HG02623 (cell line): Measurements from ENCODE around the gene PLLP.
A peak's percentile ranks its signal among the peaks of the same experiment; 100 is the strongest.
"Not testable (repeated sequence)": the region's sequence is repeated elsewhere in the genome, so short reads cannot be mapped to it uniquely, and the experiment has no call there.

ENCODE experiments used
- ATAC-seq: cut with Tn5 transposase; IDR thresholded peaks from one replicate; pipeline ENCODE4 v1.9.1; 2021; ENCODE audit warnings: moderate library complexity; ENCODE audit not compliant: unreplicated experiment

The PLLP gene

DNA sequence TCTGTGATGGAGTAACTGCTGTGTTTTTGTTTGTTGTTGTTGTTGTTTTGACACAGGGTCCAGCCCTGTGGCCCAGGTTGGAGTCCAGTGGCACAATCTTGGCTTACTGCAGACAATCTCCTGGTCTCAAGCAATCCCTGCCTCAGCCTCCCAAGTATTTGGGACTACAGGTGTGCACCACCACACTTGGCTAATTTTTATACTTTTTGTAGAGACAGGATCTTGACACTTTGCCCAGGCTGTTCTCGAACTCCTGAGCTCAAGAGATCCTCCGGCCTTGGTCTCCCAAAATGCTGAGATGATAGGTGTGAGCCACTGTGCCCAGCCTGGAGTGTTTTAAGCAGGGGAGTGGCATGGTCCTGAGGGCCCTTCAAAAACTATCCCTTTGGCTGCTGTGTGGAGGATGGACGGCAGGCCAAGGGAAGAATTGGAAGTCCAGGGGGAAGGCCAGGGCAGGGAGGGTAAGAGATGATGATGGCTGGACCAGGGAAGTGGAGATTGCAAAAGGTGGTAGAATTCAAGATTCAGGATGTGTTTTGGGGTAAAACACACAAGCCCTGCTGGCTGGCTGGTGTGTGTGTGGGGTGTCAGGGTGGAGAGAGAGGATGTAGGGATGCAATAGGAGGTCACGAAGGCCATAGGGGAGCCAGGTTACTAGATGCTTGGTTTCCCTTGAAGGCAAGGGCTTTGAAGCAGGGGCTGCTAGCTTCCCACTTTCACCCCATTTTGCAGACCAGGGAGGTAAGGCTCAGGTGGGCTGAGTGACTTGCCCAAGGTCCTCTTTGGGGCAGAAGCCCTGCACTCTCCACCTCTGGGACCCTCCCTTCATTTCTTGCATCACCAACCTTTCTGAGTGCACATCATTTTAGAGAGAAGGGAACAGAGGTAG is 18.8 kb upstream of the PLLP start:
- no peak for ATAC-seq

DNA sequence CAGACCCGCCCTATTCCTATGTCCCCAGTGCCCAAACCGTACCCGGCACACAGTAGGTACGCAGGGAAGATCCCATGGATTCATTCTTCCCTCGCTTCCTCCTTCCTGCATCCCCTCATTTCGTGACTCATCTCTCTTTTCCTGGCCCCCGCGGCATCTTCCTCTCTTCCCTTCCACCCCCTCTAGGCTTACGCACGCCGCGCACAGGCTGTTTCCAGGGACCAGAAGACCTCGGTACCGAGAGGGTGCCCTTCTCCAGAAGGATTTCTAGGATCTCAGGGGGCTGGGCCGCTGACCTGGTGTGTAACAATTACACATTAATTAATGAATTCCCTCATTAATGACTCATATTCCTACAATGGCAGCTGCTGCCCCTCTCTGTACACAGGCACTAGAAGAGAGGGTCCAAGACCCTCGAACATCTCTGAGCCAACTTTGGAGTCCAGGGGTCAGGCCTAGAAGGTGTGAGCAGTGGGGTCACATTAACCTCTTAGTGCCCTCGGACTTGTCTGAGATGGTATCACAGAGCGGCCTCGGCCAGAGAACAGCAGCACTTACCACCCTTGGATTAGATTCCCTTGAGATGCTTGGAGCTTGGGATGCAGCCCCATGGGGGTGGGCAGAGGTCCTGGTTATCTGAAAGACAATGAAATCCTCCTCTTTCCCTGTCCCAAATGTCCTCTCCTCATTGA is 16.8 kb upstream of the PLLP start:
- no peak for ATAC-seq

DNA sequence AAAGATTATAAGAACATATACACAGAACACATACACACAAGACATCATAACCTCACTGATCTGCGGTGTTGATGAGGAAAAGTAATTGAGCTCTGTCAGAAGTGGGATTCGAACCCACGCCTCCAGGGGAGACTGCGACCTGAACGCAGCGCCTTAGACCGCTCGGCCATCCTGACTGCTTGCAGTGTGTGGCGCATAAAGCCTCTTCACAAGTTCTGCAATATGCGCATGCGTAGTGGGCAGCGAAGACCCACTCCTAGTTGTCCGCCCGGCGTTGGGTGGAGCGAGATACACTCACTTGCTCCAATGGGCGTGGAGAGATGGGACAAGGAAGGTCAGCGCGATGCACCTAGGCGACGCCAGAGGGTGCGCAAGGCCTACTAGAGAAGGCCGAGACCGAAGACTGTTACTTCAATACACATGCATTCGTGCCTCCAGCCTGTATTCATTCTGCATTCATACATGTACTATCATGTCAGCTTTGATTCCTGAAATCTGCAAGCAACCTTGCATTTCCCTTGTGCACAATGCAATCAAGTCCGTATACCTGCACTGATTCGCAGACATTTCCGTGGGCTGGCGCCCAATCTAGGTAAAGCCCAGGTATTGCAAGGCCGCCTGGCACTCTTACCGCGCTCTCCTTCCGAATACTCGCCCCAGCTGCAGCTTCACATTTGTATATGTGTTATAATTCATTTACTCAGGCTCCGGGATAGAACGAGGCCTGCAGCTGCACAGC is 16.1 kb upstream of the PLLP start:
- peak; percentile 83 for ATAC-seq

DNA sequence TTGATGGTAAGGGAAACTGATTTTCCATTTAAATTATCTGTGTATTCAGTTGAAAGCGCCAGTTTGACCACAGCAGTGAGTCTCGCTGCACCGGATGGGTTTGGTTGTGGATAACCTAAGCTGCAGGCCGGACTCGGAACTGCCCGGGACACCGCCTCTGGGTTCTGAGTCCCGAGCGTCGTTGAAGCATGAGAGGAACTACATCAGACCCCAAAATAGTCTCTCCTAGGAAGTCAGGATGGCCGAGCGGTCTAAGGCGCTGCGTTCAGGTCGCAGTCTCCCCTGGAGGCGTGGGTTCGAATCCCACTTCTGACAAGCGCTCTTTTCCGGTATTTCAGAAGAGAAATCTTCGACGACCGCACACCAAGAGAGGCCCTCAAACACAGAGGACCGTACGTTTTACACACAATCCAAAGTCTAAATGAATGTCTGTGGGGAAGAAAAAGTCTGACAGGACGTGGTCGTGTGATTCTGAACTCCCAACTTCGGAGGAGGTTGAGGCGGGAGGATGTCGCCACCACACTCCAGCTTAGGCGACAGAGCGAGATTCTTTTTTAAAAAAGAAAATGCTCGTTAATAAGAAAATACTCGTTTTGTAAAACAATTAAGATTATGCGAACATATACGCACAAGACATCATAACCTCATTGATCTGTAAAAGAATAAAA is 15.4 kb upstream of the PLLP start:
- peak; percentile 40 for ATAC-seq

DNA sequence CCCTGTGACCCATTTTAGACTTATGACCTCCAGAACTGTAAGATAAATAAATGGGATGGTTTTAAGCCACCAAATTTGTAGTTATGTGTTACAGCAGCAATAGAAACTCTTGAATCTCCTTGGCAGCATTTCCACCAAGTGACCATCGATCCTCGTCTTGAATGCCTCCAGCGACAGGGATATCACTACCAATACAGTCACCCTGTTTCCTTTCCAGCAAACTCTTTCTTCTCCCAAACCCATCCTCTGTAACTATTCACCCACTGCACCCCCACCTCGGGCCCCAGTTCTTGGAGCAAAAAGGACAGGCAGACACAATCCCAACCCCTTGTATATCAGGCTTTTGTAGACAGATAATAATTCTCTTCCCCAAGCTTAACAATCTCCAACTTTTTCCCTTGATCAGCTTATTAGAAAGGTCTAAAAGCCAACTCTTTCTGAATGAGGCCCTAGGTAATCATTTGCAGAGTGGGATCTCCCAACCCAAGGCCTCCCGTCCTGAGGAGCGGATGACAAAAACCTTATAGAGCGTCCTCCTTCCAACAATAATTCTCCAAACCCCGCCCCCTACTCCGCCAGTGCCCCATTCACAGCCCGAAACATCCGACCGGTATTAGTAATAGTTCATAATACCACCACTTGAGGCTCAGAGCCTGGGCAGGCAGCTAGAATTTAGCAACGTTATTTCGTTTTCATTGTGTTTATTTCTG is 14.7 kb upstream of the PLLP start:
- peak; percentile 10 for ATAC-seq

DNA sequence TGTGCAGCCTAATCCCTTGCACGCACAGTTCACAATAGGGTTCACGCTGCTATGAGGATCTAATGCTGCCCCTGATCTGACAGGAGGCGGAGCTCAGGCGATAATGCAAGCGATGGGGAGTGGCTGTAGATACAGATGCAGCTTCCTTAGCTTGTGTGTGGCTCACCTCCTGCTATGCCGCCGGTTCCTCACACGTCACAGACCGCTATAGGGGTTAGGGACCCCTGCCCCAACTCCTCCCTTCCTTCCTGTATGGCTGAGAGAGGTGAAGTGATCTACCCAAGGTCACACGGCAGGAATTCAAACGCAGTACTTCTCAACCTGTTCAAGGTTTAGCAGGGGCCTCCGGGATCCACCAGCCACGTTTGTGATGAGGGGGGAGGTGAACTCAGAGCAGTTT is 13.4 kb upstream of the PLLP start:
- no peak for ATAC-seq

DNA sequence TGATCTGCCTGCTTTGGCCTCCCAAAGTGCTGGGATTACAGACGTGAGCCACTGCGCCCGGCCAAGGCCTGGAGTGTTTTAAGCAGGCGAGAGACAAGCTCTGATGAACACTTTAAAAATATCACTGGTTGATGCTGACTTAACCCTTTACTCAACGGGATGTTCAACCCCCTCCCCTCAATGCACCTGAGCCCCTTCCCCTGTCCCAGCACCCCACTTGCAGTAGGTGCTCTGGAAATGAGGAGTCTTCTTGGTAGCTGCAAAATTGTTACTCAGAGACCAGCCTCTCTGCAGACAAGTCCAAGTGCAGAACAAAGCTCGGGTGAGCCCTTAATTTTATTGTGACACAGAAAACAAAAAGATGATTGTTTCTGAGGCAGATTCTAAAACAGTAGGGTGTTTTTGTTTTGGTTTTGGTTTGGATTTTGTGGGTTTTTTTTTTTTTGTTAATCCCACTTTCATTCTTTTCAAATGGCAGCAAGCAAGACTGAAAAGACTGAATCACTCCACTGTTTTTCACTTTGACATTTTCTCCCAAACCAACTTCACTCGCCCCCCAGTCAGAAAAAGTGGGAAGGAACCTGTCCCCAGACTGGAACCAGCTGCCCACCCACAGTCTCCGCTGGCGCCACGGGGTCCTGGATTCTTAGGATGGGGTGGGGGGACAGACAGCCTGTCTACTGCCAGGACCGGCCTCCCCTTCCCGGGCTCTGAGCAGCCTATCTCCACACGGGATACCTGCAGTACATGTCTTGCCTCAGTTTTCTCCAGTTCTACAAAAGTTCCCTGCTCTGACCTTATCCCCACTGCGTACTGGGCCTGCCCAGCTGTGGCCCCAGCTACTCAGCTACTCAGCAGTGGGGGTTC is 5.2 kb upstream of the PLLP start:
- no peak for ATAC-seq

DNA sequence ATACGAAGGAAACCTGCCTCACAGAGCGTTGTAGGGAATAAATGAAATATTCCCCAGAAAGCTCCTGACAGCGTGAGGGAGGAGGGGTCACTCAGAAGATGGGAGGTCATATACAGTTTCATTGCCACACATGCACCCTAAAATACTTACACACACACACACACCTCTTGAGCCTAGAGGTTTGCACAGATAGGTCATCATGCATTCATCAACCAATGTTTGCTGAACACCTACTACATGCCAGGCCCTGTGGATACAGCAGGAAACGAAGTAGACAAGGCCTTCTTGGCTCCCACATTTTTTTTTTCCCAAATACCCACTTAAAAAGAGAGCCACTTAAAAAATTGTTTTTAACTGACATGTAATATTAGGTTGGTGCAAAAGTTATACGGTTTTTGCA is 907 bp upstream of the PLLP start:
- no peak for ATAC-seq

DNA sequence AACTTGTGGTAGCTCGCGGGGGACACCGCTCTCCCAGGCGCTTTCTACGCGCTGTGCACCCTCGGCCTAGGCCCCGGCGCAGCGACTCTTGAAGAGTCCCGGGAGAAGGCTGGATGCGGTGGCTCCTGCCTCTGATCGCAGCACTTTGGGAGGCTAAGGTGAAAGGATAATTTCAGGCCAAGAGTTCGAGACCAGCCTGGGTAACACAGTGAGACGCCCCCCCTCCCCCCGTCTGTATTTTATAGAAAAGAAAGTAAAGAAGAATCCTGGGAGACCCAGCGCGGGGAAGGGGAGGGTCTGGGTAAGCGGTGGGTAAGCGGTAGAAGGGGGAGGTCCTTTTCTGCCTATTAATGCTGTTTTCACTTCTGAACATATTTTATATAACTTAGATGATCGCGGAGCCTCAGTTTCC is 486 bp upstream of the PLLP start:
- no peak for ATAC-seq

DNA sequence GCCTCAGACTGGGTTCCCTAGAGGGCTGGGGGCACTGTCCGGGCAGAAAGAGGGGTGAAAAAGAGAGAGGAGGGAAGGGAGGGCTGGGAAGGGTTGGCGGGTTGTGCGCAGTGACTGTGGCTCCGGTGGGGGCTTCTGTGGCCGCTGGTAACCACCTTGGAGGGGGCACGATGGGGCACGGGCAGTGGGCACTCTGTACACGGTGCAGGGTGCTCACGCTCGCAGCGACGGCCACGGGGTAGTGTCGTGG is 588 bp downstream of the PLLP start:
- no peak for ATAC-seq

DNA sequence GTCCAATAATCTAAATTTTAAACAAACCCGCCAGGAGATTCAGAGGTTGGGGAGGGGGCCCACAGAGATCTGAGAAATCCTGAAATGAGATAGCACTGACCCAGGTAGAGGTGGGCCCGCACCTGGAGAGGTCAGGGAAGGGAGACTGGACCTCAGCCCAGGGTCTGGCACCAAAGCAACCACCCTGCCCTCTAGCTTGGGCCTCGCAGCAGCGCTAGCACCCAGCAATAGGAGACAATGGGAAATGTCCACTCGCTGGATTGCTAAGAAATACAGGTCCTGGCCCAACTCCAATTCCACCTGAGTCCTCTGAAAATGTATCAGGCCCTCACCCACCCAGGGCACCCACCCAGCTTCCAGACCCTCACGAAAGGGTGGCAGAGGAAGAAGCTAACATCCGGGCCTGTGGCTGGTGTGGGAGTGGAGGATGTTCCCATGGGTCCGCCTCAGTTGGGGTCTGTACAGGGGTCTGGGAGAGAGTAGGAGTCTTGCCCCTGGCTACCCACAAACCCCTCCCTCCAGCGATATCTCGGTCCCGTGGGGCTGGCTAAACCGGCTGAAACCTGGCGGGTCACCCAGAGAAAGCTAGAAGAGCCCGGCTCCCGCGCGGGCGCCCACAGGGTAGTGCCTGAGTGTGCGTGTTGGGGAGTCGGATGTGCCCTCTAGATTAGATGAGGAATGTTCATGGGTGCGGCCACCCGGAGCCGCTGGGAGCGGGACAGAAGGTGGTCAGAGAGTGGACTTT is 1.1 kb downstream of the PLLP start:
- ATAC-seq = no peak

DNA sequence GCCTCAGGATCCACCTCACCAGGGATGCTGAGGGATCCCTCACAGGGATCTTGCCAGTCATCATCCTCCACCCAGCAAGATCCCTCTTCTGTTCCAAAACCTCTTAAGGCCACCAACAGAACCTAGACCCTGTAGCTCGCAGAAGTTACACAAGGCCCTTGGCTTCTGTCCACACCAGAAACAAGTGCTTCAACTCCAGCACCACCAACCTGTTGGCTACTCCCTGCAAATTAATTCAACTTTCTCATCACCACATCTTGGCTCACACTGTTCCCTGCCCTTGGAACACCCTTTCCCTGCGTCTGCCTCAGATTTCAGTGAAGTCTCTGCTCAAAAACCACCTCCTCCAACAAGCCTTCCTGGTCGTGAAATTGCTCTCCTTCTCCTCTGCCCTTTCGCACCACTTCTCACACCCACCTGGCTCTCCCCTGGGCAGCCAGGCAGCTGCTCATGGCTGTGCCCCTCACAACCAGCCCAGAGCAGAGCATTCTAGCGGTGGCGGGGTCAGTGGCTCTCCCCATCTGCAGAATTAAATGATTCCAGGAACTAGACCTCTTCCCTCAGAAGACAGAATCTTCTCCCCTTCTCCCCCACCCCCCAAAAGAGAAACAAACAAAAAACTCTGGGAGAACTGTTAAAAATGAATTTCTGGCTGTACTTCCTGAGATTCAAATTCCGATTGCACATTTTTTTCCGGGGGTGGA is 1.8 kb downstream of the PLLP start:
- no peak for ATAC-seq

DNA sequence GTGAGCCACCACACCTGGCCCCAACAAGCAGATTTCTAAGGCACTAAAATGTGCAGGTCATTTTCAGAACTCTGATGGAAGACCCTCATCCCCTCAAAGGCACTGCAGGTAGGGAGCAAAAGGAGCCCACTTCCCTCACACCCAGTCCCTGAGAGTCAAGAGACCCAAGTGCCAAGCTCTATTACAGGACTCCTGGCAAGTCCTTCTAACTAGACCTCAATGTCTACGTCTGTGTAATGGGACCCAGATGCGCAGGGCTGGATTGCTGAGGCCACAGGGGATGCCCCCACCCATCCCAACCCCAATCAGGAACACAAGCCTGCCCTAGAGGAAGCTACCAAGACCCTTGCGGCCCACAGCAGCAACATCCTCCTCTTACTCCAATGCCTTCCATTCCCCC is 2.7 kb downstream of the PLLP start:
- ATAC-seq = no peak

DNA sequence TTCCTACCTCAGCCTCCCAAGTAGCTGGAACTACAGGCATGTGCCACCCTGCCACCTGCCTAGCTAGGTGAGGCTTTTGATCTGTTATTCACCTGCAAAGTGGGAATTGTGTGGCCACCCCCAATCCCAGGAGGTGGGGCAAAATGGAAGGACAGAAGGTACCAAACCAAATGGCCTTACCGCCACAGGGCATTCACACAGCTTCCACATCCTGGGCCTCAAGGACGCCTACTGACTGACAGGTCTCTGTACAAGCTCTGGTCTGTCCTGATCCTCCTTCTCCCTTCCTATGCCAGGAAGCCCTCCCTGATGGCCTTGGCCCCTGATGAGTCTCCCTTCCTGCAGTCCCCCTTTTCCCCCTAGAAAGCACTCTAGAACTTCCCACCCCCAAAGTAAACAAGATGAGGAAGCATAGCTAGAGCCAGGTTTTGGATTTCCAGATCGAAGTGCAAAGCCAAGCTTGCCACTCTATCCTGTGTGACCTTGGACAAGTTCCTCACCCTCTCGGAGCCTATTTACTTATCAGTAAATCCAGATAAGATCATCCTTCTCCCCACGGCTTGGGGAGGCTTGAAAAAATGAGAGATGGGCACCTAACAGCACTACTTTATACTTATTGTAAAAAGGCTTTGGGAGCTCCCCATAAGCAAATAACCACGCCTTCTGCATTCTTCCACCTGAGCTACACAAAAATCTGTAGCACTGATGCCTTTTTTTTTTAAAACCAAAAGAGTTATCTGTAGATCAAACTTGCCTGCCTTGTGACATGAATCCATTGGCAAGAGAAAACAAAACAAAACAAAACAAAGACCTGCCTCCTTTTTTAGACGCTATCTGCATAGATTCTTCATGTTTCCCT is 4.5 kb downstream of the PLLP start:
- no peak for ATAC-seq

DNA sequence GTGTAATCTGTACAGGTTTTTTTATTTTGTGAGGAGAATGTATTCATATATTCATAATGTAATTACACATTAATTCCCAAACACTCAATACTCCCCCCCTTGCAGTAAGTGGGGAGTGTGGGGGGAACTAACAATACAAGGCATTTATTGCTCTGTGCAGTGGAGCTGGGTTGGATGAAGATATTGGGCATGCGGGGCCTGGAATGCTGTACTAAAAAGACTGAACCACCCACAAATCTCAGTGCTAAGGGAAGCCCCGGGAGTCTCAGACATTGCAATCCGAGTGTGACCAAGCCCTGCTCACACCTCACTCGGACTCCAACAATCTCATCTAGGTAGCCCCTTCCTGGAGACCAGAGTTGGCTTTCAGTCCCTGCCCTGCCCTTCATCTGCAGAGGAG is 6.0 kb downstream of the PLLP start:
- no peak for ATAC-seq

DNA sequence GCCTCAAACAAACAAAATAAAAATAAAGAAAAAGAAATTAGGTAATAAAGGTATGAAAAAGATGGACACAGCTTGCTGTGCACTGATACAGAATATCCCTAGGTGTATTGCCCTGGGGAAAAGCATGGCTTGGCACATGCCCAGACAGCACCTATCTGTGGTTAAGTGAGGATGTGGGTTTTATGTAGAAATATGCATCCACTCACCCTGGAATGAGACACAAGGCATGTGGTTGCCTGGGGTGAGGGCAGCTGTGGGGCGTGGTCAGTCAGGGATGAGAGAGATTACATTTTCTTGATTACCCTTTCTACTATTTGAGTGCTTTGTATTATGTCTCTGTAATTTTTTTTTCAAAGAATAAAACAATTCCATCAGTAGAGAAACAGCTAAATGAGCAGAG is 6.9 kb downstream of the PLLP start:
- ATAC-seq = no peak

DNA sequence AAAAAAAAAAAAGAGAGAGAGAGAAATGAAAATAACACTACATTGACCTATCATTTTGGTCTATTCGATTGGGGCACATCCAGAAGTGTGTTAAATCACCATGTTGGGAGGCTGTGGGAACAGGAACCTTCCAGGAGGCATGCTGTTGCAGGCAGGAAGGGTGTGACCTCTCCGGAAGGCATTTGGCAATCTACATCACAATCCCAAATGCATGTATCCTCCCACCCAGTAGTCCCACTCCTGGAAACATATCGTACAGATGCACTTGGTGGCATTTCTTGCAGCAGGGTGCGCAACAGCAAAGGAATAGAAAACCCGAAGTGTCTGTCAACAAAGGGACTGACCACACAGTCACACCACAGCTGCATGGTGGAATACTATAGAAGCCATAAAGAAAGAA is 7.9 kb downstream of the PLLP start:
- no peak for ATAC-seq

DNA sequence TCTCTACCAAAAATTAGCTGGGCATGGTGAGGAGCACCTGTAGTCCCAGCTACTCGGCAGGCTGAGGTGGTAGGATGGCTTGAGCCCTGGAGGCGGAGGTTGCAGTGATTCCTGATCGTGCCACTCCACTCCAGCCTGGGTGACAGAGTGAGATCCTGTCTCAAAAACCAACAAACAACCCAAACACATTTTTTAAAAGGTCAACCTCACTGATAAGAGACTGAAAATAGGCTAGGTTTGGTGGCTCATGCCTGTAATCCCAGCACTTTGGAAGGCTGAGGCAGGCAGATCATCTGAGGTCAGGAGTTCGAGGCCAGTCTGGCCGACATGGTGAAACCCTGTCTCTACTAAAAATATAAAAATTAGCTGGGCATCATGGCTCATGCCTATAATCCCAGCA is 8.5 kb downstream of the PLLP start:
- not testable (repeated sequence) for ATAC-seq
